Measurements from ENCODE around the gene RNF157.
"Not testable (repeated sequence)": the region's sequence is repeated elsewhere in the genome, so short reads cannot be mapped to it uniquely, and the experiment has no call there.

RNF157 gene

DNA sequence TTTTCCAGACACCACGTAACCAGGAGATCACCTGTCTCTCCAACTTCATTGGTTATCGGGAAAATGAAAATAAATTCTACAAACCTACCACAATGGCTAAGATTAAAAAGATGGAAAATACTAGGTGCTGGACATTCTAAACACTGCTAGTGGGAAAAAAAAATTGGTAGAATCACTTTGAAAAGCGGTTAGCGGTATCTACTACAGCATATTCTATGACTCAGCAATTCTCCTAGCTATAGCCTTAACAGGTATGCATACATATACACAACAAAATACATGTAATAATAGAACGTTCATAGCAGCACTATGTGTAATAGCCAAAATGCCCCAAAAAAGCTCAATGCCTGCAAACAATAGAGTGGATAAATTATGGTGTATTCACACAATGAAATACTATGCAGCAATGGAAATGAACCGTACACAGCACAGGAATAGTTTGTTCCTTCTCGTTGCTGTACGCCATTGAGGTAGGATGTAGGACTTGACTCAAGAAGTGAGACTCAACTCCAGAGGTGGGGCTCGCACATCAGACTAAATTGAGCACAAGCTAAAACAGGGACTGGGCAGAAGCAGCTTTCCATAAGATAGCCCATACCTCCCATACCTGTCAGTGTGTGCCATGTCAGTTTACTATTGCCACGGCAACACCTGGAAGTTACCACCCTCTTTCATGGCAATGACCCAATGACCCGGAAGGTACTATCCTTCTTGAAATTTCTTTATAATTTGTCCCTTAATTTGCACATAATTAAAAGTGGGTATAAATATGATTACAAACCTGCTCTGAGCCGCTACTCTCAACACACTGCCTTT, 44.8 kb downstream of the RNF157 start:
- no peak for DNase-seq

DNA sequence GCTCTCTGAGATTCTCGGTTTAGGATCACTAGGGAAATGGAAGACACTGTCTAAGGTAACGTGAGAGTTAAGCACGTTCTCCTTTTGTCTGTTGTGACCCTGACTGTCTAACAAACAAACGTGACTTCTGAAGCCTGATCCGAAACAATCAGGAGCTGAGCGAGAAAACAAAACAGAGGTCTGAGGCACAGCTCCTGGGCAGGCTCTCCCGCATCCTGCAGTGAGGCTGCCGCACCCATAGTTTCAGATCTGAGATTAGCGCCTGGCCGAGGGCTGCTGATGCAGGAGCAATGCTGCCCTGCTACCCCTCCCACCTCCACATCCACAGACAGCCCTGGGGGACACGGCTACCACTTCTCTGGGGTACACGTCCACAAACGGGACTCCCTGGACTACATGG, 46.7 kb downstream of the RNF157 start:
- no peak for DNase-seq

DNA sequence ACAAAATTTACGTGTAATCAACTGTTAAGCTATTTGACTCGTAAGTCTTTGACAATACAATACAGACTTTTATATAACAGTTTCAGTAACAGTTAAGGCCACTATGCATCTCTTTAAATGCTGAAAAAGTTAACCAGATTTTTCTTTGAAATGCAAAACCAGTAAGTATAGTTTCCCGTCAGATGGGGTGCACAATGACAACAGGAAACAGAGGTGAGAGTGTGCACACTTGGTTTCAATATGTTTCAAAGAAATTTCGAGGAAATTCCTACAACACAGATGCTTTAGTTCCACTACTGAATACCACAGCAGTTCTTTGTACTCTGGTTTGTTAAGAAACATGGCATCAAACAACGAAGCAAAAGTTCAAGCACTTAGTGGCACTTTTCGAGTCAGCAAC, 48.4 kb downstream of the RNF157 start:
- no peak for DNase-seq

DNA sequence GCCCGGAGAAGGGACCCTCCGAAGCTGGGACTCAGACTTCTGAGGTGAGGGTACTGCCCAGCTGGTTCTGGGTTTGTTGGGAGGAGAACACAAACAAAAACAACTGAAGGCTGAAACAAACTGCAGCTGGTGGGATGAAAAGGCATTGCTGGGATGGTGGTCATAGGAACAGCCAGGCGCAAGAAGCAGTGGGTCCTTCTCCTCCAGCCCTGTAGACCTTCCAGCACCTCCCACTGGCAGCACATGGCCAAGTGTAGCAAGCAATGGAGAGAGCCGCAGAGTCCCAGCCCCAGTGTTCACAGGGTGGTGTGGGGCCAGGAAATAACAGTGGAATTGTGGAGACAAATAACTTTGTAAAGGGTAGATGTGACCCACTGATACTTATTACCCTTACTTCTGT, 50.6 kb downstream of the RNF157 start:
- DNase-seq: no peak

DNA sequence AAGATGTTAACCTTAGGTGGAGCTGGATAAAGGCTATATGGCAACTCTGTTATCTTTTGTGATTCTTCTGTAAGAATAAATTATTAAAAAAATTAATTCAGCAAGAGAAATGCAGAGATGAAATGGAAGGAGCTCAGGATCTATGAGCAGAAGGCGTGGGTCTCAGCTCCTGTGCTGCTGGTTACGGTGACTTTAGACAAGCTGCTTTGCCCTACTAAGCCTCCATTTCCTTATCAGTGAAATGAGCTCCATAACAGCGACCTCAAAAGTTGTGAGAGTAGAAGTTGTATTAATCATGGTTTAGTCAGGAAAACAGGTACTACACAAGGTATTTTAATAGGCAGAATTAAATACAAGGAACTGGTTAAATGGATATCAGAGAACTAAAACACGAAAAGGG, 51.0 kb downstream of the RNF157 start:
- DNase-seq: no peak

DNA sequence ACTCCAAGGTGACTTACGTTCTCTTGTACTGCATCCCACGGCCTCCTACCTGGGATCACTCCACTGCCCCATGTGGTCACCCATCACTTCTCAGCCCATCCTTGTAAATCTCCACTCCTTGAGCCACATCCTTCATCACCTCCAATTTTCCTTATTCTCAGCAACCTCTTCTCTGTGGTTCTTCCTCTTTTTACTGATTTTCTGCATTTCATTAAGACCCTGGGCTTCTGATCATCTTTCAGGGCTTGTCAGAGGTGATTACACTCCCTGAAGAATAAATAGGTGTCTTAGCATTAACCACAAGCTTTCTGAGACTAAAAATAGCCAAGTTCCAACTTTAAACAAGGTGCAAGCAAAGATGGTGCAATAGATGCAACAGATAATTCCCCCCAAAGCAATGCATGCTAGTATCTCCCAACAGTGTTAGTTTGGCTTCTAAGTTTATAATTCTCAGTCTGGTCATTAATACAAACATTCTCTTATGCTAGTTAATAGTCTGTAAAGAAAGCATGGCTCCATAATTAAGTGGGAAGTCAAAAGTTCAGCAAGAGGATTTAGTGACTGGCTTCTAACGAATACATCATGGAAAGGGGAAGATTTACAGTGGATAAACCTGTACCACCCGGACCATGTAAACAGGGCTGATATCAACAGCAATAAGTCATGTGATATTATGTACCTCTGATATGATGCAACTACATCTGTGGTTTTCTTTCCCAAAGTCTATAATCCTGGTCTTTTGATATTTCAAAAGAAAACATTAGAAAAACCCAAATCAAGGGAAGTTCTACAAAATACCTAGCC, 51.9 kb downstream of the RNF157 start:
- no peak for DNase-seq

DNA sequence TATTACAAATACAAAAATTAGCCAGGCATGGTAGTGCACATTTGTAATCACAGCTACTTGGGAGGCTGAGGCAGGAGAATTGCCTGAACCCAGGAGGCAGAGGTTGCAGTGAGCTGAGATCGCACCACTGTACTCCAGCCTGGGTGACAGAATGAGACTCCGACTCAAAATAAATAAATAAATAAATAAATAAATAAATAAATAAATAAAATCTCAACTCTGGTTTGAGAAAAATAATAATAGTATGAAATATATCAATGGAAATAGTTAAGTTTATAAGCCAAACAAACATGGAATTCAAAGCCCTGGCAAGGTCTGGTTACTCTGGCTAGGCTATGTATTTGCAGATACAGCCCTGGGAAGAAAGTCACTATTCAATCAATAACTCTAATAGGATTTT, 53.5 kb downstream of the RNF157 start:
- not testable (repeated sequence) for DNase-seq

DNA sequence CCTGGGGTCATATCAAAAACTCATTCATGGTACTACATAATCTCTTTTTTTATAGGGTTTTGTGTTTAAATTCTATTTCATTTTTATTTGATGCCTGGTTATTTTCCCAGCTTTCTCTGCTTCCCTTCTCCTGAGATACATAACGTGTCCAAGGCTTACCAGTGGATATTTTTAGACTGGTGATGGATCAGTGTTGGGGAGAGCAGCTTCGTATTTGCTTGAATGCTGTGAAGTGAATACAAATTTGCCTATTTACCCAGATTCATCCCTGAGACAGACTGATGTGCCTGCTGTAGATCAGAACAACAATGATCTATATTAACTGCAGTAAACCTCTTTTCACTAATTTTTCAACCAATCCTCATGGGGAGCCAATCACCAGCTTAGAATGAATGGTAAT, 56.0 kb downstream of the RNF157 start:
- DNase-seq: no peak

DNA sequence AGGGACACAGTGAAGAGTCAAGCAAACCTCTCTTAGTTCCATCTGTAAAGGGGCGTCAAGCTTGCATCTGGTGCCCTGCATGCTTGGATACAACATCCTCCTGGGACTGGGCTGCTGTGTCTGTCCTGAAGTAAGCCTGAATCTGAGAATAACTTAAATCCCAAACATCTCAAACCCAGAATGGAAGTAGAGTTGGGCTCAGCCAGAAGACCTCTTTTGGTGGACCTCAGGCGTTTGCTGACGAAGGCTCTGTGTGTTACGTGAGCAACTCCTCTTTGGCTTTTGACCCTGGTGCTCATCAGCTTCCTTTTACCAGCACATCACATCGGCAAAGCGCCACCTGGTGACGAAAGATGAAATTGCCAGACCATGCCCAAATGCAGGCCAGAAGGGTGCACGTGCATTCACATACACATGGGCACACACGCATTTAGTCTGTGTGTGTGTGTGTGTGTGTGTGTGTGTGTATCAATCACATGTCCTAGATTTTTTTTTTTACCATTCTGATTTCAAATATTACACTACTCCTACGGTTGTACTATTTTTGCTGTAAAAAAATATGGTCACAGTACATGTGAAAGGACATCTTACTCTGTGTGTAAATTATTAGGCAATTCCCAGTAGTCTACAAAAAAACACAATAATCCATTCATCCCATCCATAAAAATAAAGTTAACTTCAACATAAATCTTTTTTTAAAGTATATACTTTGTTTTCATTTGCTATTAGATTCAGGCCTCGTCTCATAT, 58.1 kb downstream of the RNF157 start:
- peak in 50 of 51 donors; percentile 22 to 92 (median 66) for DNase-seq

DNA sequence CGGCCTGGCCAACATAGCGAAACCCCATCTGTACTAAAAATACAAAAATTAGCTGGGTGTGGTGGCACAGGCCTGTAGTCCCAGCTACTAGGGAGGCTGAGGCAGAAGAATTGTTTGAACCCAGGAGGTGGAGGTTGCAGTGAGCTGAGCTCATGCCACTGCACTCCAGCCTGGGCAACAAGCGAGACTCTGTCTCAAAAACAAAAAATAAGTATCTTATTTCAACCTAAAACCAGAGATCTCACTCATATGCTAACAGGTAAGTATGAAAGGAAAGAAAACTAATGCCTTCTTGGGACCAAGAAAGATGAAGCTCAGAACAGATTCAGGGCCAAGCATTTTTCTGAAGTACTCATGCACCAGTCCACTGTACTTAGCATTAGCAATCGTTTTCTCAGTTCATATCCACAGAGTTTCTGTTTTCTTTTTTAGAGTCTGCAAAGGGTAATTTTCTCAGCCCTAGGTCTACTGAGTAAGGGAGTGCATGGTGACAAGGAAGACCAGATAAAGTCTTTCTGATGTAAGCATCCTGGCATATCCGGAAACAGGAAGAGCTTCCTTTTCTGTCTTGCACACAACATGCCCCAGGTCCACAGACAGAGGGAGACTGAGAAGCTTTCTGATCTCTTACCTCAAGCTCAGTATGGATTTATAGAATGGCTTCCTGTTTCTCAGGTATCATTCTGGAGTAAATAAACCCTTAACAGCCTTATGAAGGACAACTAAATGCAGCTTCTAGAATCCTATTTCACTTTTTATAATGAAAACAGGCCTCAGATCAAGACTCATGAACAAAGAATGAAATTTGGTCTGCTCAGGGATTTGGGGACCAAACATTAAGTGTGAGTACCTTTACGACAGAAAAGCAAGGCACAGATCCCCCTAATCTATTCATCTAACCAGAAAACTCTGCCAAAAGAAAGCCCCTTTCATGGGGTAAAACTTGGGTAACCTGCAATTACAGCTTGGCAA, 60.5 kb downstream of the RNF157 start:
- no peak for DNase-seq

DNA sequence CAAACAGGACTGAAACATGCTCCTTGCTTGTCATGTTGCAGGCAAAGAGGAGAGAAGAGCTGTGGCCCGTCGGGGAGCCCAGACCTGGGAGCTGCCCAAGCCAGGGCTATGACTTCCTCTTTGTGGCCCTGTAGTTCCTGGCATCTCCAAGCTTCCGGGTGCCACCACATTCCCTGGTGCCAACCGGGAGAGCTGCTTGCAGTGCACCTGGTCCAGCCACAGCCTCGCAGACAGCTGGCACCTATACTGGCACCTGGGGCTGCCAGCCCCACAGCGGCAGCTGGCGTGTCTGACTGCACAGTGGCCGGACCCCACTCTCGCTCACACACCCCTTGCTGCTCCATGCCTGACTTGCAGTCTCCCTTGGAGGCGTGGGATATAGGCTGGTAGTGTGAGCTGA, 62.2 kb downstream of the RNF157 start:
- no peak for DNase-seq

DNA sequence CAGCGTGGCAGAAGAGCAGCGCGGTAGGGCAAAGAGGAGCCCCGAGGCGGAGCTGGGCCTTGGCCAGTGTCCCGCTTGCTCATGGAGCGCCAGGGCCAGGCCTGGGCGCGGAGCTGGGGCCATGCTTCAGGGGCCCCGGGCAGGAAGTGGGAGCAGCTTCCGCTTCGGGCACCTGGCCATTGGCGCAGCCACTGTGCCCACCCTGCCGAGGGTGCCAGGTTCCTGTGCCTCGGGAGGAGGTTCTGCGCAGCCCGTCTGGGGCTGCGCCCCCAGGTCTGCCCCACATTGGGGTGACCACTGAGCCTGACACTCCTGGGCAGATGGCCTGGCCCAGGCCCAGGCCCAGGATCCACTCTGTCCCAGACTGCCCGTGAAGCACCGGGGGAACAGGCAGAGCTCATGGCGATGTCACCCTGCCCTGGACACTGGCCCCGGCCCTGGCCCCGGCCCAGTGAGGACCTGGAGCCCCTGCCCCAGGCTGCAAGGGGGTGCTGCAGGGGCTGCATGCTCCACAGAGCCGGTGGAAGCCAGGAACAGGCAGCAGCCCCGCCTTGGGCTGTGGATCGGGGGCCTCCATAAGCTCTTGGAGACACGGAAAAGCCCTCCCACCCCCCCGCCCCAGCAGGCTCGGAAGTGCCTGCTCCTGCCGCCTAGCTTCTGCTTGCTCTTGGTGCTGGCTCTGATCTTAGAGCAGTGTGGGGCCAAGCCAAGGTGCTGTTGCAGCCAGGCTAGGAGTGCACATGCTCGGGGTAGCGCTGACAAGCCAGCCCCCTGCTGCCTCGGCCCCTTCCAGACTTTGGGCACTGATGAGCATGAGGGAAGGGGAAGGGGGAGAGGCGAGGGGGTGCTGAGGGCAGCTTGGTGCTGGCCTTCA, 63.4 kb downstream of the RNF157 start:
- DNase-seq: no peak

DNA sequence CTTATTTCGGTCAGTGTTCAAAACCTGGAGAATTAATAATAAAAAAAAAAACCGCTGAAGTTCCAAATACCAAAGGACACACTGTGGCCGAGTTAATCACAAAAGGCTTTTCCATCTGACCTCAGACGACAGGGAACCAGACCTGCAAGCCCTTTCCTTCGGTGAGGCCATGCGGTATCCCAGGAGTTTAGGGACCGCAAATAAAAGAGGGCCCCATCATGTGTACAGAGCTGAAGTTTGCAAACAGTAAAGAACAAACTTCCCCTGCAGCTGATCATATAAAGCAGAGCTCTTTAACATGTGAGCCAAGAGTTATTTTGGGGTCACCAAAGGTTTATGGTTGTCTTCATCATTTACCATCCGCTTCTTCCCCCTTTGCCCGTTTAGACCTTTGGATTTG, 66.3 kb downstream of the RNF157 start:
- no peak for DNase-seq

DNA sequence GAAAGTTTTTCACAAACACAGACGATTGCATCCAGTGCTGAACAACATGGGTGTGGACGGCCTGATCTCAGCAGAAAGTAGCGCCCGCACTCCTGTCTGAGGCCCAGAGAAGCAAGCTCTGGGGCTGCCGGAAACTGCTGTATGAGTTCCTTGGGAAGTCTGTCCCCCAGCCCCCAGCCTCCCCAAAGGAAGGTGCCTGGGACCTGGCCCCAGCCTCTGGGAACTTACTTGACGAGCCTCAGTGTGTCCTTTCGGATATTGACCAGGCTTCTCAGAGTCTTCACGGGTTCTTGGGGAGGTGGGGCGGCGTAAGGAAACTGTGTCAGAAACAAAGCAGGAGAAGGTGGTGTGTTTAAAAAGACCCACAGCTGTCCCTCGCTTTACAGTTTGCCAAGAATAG, 66.8 kb downstream of the RNF157 start:
- no peak for DNase-seq

DNA sequence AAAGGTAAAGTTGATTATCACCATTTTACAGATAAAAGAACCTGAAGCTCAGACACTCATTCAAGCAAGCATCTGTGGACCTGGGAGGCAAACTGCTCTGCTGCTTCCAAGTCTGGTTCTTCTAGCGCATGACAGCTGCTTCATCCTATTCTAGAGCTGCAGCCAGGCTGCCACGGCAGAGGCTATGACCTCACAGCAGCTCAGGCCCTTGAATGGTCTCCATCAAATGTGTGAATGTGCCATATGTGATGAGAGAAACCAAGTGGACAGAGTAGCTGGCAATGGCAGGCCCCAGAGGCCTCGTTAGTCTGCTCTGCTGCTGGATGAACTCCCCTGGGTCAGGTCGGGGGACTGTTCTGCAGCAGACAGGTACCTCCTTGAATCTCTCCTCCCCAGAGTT, 68.6 kb downstream of the RNF157 start:
- no peak for DNase-seq

DNA sequence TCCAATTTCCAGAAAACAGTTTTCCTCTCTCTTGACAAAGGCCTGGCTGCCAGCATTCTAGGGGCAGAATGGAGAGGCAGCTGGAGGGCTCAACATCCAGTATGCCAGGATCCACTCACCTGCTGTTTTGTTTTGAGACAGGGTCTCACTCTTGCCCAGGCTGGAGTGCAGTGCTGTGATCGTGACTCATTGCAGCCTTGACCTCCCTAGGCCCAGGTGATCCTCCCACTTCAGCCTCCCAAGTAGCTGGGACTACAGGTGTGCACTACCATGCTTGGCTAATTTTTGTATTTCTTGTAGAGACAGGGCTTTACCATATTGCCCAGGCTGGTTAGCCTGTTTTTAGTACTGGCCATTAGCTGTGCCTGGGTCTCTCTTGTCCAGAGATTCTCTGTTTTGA, 70.2 kb downstream of the RNF157 start:
- no peak for DNase-seq

DNA sequence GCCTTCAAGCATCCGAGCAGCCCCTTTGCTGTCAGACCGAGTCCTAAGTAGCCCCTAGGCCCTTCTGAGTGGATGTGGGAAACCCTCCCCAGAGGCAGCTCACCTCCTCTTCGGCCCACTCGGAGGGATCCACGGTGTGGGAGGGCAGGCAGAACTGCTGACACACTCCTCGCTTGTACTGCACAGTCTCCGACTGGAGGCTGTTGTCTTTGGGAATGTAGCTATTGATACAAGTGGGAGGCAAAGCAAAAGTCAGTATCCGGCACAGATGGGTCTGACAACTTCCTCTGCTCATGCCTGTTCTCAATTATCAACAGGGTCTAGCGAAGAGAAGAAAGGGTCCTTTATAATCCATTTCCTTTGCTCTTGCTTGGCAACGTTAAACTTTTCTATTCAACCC, 73.4 kb downstream of the RNF157 start:
- DNase-seq: peak in 2 of 51 donors; percentile 44 to 53

DNA sequence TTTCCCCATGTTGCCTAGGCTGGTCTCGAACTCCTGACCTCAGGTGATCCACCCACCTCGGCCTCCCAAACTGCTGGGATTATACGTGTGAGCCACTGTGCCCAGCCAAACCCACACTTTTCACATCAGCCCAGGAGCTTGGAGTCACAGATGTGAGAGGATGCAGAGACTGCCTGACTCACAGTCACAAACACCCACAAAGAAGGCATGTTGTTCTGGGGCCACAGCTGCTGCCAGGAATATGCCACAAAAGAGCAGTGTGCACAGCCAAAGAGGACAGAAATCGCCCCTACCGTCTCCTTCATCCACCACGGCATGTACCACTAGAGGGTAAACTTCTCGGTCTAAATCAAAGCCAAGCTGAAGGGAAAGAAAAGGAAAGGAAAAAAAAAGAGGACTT, 74.1 kb downstream of the RNF157 start:
- peak in 32 of 51 donors; percentile 18 to 80 (median 47) for DNase-seq

DNA sequence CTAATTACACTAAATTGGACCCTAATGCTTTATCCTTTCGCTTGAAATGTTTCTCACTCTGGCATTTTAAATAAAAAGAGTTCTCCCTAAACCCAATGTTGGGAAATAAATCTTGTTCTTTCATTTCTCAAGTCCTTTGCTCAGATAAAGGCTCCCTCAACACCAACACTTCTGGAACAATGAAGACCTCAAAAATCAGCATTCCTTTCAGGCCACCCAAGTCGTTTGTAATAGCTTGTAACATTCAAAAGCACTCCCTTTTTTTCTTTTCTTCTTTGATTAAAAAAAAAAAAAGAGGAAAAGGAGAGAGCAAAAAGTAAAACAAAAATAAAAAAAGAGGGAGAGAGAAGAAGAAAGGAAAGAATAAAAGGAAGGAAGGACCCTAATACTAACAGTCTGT, 76.0 kb downstream of the RNF157 start:
- no peak for DNase-seq

DNA sequence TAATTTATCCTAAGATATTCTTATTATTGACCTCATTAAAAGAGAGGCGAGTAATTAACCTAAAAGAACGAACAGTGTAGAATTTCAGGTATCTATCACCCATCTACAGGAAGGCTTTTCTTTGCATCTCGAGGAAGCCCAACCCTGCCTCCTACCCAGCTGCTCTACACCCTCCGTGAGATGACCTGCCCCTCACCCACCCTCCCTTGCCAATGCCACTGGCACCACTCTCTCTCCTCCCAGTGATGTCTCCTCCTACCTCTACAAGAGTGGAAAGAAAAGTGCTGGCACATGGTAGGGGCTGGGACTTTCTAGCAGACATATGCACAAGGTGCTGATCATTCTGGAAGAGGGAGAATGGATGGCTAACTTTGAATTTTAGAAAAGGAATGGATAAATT, 76.4 kb downstream of the RNF157 start:
- no peak for DNase-seq
